Measurements from ENCODE around the gene OVOL2. TPM values are rescaled to one million over a fixed set of nuclear protein-coding genes. Genes with fewer than 3 reads are reported as not detected.
"Not testable (repeated sequence)": the region's sequence is repeated elsewhere in the genome, so short reads cannot be mapped to it uniquely, and the experiment has no call there.

OVOL2 gene
- total RNA-seq, 3 donors from 2014 or later: 11.5 to 36.3 (median 15.2) TPM

DNA sequence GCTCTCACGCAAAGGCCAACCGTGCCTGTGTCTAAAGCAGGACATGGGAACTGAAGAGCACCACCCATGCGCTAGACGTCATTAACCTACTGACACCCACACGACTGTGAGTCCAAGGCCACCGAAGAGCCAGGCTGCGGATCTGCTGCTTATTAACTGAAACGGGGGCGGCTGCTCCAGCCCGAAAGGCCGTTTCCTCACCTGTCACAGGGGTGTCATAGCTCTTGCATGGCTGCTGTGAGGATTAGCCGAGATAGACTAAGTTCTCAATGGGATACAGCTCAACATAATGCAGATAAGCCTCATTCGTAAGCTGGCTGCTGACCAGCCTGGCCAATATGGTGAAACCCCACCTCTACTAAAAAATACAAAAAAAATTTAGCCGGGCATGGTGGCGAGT, 26.7 kb downstream of the OVOL2 start:
- H3K4me3 ChIP-seq: no peak overlapping the region
- H3K9me3 ChIP-seq: no peaks in the 10 kb centered on the region
- ATAC-seq: no peak
- H3K4me1 ChIP-seq (ENCODE audit: low read depth): peaks cover 33% of the 10 kb centered on the region
- no peak for DNase-seq
- intact Hi-C loops (cut with DNase I, micrococcal nuclease): no loop called here
- TF ChIP-seq, protein P1, sequence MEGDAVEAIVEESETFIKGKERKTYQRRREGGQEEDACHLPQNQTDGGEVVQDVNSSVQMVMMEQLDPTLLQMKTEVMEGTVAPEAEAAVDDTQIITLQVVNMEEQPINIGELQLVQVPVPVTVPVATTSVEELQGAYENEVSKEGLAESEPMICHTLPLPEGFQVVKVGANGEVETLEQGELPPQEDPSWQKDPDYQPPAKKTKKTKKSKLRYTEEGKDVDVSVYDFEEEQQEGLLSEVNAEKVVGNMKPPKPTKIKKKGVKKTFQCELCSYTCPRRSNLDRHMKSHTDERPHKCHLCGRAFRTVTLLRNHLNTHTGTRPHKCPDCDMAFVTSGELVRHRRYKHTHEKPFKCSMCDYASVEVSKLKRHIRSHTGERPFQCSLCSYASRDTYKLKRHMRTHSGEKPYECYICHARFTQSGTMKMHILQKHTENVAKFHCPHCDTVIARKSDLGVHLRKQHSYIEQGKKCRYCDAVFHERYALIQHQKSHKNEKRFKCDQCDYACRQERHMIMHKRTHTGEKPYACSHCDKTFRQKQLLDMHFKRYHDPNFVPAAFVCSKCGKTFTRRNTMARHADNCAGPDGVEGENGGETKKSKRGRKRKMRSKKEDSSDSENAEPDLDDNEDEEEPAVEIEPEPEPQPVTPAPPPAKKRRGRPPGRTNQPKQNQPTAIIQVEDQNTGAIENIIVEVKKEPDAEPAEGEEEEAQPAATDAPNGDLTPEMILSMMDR (IDR thresholded peaks at IDR 0.05): no peak
- H3K36me3 ChIP-seq (ENCODE audit: low read depth): no peaks in the 10 kb centered on the region

DNA sequence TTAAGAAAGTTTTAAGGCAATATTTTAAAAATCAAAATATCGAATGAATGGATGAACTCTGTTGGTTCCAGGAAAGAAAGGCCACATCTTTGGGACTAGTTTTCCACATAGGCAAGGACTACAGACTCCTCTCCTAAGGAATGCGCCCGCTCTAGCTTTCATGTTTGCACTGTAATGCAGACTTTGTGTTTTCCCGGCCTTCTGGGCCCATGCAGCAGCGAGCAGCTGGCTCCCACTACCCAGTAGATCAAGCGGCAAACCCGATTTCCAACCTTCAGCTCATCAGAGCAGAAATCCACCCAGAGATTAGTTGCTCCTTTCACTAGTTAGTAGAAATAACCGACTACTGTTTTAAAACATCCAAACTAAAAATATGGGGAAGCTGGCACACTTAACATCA, 27.7 kb downstream of the OVOL2 start:
- ATAC-seq (no peak), DNase-seq (no peak)
- no peak overlapping the region for H3K4me3 ChIP-seq
- H3K36me3 ChIP-seq (ENCODE audit: low read depth): no peaks in the 10 kb centered on the region
- intact Hi-C loops (cut with DNase I, micrococcal nuclease): no loop called here
- TF ChIP-seq, protein P1 (IDR thresholded peaks at IDR 0.05): no peak
- no peaks in the 10 kb centered on the region for H3K9me3 ChIP-seq
- H3K4me1 ChIP-seq (ENCODE audit: low read depth): peaks cover 32% of the 10 kb centered on the region

DNA sequence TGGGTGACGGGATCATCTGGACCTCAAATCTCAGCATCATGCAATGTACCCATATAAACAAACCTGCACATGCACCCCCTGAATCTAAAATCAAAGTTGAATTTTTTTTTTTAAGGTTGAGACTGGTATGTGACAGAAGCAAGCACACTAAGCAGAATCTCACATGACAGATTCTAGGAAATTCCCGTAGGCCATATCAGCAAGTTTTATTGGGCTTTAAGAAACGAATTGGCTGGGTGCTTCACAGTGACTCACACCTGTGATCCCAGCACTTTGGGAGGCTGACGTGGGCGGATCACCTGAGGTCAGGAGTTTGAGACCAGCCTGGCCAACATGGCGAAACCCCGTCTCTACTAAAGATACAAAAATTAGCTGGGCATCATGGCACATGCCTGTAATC, 30.7 kb downstream of the OVOL2 start:
- H3K36me3 ChIP-seq (ENCODE audit: low read depth); intact Hi-C loops (cut with DNase I, micrococcal nuclease); H3K9me3 ChIP-seq; H3K4me3 ChIP-seq; H3K4me1 ChIP-seq (ENCODE audit: low read depth): not testable (repeated sequence)
- ATAC-seq (peak; percentile 73), DNase-seq (peak in 1 of 3 donors; percentile 48)

DNA sequence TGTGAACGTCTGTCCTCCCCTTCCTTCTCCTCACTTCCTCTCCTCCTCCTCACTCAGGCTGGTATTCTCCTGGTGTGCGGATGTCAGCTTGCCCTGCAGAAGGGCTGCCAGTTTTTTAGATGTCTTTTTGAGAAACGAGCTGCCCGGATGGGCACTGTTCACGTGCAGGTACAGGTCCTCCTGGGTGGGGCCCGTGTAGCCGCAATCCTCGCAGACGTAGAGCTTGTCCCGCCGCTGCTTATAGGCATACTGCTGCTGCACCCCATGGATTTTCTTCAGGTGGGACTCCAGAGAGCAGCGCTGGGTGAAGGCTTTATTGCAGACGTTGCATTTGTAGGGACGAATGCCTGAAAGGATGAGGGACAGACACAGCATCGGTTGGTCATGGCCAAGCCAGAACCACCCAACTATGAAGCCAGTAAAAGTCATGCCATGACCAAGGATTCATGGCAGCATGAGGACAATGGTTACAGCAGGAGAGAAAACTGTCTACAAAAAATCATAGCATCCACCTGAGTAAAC, 33.0 kb downstream of the OVOL2 start:
- intact Hi-C loops (cut with DNase I, micrococcal nuclease): no loop called here
- Histone ChIP-seq H3K9me3 (no peaks in the 10 kb centered on the region), H3K4me1 (ENCODE audit: low read depth) (no peaks in the 10 kb centered on the region), H3K36me3 (ENCODE audit: low read depth) (no peaks in the 10 kb centered on the region), H3K4me3 (no peak overlapping the region)
- no peak for ATAC-seq
- TF ChIP-seq, protein P1 (IDR thresholded peaks at IDR 0.05): no peak
- DNase-seq: no peak

DNA sequence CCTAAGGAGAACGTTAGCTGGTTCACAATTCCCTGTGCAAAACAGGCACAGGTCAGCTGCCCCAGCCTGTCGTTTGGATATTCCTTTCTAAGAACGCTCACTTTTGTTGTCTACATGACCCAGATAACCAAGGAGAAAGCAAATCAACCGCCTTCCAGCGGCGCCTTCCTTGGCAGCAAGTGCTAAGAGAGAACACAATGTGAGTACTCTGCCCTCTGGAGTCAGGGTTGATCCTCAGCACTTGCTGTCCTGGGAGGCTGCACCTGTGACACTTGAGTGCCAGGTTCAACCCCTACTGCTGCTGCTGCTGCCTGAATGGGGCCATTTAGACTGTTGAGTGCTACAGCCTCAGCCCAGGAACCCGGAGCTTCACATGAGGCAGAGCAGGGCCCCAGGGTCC, 36.8 kb downstream of the OVOL2 start:
- no peak for DNase-seq
- intact Hi-C loops (cut with DNase I, micrococcal nuclease): no loop called here
- TF ChIP-seq, protein P1 (IDR thresholded peaks at IDR 0.05): no peak
- Histone ChIP-seq H3K4me1 (ENCODE audit: low read depth) (no peaks in the 10 kb centered on the region), H3K4me3 (no peak overlapping the region), H3K9me3 (no peaks in the 10 kb centered on the region), H3K36me3 (ENCODE audit: low read depth) (no peaks in the 10 kb centered on the region)
- no peak for ATAC-seq

DNA sequence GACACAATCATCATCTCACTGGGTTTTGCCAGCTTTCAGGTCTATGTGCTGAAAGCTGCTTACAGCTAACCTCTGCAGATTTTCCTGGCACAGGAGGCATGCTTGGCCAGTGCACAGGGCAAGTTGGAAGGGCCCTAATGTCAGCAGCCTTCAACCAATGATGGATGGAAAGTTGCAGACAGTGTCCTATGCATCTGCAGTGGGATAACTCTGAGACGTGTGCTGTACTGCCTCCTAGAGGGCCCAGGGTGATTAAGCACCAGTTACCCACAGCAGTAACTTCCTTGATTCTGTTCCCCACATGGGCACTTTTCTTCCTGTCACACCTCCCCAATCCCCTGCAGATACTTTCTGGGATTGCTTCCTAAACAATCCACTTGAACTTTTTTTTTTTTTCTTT, 38.6 kb downstream of the OVOL2 start:
- ATAC-seq (peak; percentile 82), DNase-seq (no peak)
- Histone ChIP-seq H3K4me1 (ENCODE audit: low read depth) (no peaks in the 10 kb centered on the region), H3K9me3 (no peaks in the 10 kb centered on the region), H3K36me3 (ENCODE audit: low read depth) (no peaks in the 10 kb centered on the region), H3K4me3 (no peak overlapping the region)
- TF ChIP-seq, protein P1 (IDR thresholded peaks at IDR 0.05): no peak
- intact Hi-C loops (cut with DNase I, micrococcal nuclease): no loop called here
